Liver (tissue), 3 donors: Measurements from ENCODE around the gene SLX4IP.

ENCODE experiments used
- CTCF ChIP-seq: fragments of 150-350 bp; IDR thresholded peaks from 2 replicates; pipeline ENCODE4 v1.5.1; 2017; ENCODE audit warnings: improper control_type of control experiment, low read depth, low read length; ENCODE audit not compliant: missing input control
- EGR1 ChIP-seq, 2 donors: IDR thresholded peaks; 2 replicates each; pipeline ENCODE4 v1.6.1; 2016 to 2018; ENCODE audit warnings: antibody characterized with exemption in 2 of 2, low read depth in 2 of 2
- FOXA1 ChIP-seq: IDR thresholded peaks from 2 replicates; pipeline ENCODE4 v1.6.1; 2016; ENCODE audit warnings: antibody characterized with exemption
- GABPA ChIP-seq, 2 donors: IDR thresholded peaks in 1 of 2; conservative IDR thresholded peaks in 1 of 2; 2 replicates each; pipeline ENCODE4 v1.6.1; 2016; ENCODE audit warnings: antibody characterized with exemption in 2 of 2, mild to moderate bottlenecking in 1 of 2, moderate library complexity in 1 of 2
- JUND ChIP-seq, 2 donors: IDR thresholded peaks; 2 replicates each; pipeline ENCODE4 v1.6.1; 2016; ENCODE audit warnings: antibody characterized with exemption in 2 of 2
- RAD21 ChIP-seq, 2 donors: IDR thresholded peaks; 2 replicates each; pipeline ENCODE4 v1.6.1; 2016; ENCODE audit warnings: antibody characterized with exemption in 2 of 2, mild to moderate bottlenecking in 2 of 2
- RXRA ChIP-seq, 2 donors: IDR thresholded peaks; 2 replicates each; pipeline ENCODE4 v1.6.1; 2017 to 2018; ENCODE audit warnings: antibody characterized with exemption in 2 of 2, mild to moderate bottlenecking in 1 of 2
- SP1 ChIP-seq: IDR thresholded peaks from 2 replicates; pipeline ENCODE4 v1.6.1; 2018; ENCODE audit warnings: antibody characterized with exemption, mild to moderate bottlenecking
- YY1 ChIP-seq: IDR thresholded peaks from 2 replicates; pipeline ENCODE4 v1.6.1; 2016; ENCODE audit warnings: antibody characterized with exemption, mild to moderate bottlenecking
- ZBTB33 ChIP-seq: IDR thresholded peaks from 2 replicates; pipeline ENCODE4 v1.6.1; 2016; ENCODE audit warnings: antibody characterized with exemption
- TF ChIP-seq, protein P1 (sequence below): IDR thresholded peaks from 2 replicates; pipeline ENCODE4 v1.6.1; 2016; ENCODE audit warnings: antibody characterized with exemption
- TF ChIP-seq, protein P2 (sequence below): IDR thresholded peaks from 2 replicates; pipeline ENCODE4 v1.6.1; 2016; ENCODE audit warnings: antibody characterized with exemption, mild to moderate bottlenecking
- donor health status: healthy.
- donor health status: healthy.

- TF ChIP-seq CTCF (no peak), FOXA1 (no peak), RAD21 (IDR thresholded peaks at IDR 0.05) (no peak), JUND (IDR thresholded peaks at IDR 0.05) (no peak), ZBTB33 (no peak), GABPA (IDR thresholded peaks at IDR 0.05 in 1 of 2, conservative IDR thresholded peaks at IDR 0.05 in 1 of 2) (no peak), RXRA (IDR thresholded peaks at IDR 0.05) (no peak), YY1 (no peak), SP1 (no peak), EGR1 (IDR thresholded peaks at IDR 0.05; ENCODE audit: low read depth in 2 of 2) (no peak)
- TF ChIP-seq, protein P1, sequence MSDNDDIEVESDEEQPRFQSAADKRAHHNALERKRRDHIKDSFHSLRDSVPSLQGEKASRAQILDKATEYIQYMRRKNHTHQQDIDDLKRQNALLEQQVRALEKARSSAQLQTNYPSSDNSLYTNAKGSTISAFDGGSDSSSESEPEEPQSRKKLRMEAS = no peak
- TF ChIP-seq, protein P2, sequence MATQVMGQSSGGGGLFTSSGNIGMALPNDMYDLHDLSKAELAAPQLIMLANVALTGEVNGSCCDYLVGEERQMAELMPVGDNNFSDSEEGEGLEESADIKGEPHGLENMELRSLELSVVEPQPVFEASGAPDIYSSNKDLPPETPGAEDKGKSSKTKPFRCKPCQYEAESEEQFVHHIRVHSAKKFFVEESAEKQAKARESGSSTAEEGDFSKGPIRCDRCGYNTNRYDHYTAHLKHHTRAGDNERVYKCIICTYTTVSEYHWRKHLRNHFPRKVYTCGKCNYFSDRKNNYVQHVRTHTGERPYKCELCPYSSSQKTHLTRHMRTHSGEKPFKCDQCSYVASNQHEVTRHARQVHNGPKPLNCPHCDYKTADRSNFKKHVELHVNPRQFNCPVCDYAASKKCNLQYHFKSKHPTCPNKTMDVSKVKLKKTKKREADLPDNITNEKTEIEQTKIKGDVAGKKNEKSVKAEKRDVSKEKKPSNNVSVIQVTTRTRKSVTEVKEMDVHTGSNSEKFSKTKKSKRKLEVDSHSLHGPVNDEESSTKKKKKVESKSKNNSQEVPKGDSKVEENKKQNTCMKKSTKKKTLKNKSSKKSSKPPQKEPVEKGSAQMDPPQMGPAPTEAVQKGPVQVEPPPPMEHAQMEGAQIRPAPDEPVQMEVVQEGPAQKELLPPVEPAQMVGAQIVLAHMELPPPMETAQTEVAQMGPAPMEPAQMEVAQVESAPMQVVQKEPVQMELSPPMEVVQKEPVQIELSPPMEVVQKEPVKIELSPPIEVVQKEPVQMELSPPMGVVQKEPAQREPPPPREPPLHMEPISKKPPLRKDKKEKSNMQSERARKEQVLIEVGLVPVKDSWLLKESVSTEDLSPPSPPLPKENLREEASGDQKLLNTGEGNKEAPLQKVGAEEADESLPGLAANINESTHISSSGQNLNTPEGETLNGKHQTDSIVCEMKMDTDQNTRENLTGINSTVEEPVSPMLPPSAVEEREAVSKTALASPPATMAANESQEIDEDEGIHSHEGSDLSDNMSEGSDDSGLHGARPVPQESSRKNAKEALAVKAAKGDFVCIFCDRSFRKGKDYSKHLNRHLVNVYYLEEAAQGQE = no peak
These were observed 160.2 kb downstream of the SLX4IP start for GRCh38 chr20:10595266-10595665.
